Measurements from ENCODE around the gene TSR3.

- TF ChIP-seq CTCF (IDR thresholded peaks at IDR 0.05; ENCODE audit: insufficient read depth, low read length) = no peak
- TF ChIP-seq SPI1 (IDR thresholded peaks at IDR 0.05; ENCODE audit: borderline replicate concordance, low read depth) = no peak
- no peak for TF ChIP-seq POLR2AphosphoS5 (IDR thresholded peaks at IDR 0.05; ENCODE audit: low read depth)
- no peak for TF ChIP-seq GABPA (IDR thresholded peaks at IDR 0.05; ENCODE audit: low read depth)
- no peak for TF ChIP-seq REST (IDR thresholded peaks at IDR 0.05; ENCODE audit: insufficient replicate concordance, low read depth)
Observed at GRCh38 chr16:1375298-1375640, 23.6 kb upstream of the TSR3 start.

Data from HL-60 (cell line).